Natural killer cell (primary cell): Measurements from ENCODE around the gene PITPNC1. TPM values are rescaled to one million over a fixed set of nuclear protein-coding genes. Genes with fewer than 3 reads are reported as not detected.

Experiments used
- ATAC-seq, 3 donors: fragments of 150-1000 bp in 2 of 3; fragments of 200-7000 bp in 1 of 3; cut with Tn5 transposase; 1 replicate in 1 of 3; 2 replicates in 2 of 3; pipeline ENCODE4 v1.10.0; 2021; ENCODE audit warnings: mild to moderate bottlenecking in 2 of 3, moderate library complexity in 2 of 3
- DNase-seq, 2 donors: peaks; one replicate each; pipeline versions ENCODE4 v3.0.0 to v3.0.0-alpha.2; 2013 to 2021; ENCODE audit warnings: mixed read lengths in 1 of 2
- H3K27ac ChIP-seq: one replicate; pipeline ENCODE4 v1.5.1; 2013; ENCODE audit warnings: mild to moderate bottlenecking, low read length
- H3K27me3 ChIP-seq: one replicate; pipeline ENCODE4 v1.6.1; 2013; ENCODE audit warnings: low read length; ENCODE audit not compliant: control insufficient read depth, insufficient read depth
- H3K36me3 ChIP-seq: one replicate; pipeline ENCODE4 v1.6.1; 2013; ENCODE audit warnings: low read length; ENCODE audit not compliant: control insufficient read depth, insufficient read depth
- H3K4me1 ChIP-seq: one replicate; pipeline ENCODE4 v1.6.1; 2013; ENCODE audit warnings: low read length; ENCODE audit not compliant: control insufficient read depth, insufficient read depth
- H3K4me3 ChIP-seq: one replicate; pipeline ENCODE4 v1.5.1; 2013; ENCODE audit warnings: low read length
- H3K9me3 ChIP-seq: one replicate; pipeline ENCODE4 v1.6.1; 2013; ENCODE audit warnings: low read length; ENCODE audit not compliant: control insufficient read depth, insufficient read depth
- H3K27ac Mint-ChIP-seq, 2 donors: one replicate each; pipeline ENCODE4 v1.8.0; 2022; ENCODE audit warnings: mild to moderate bottlenecking in 2 of 2, mixed read lengths in 2 of 2, moderate library complexity in 1 of 2
- H3K27me3 Mint-ChIP-seq, 2 donors: one replicate each; pipeline ENCODE4 v1.8.0; 2022; ENCODE audit warnings: low read depth in 2 of 2, mixed read lengths in 2 of 2
- H3K36me3 Mint-ChIP-seq: one replicate; pipeline ENCODE4 v1.8.0; 2022; ENCODE audit warnings: mixed read lengths
- H3K4me1 Mint-ChIP-seq, 2 donors: one replicate each; pipeline ENCODE4 v1.8.0; 2022; ENCODE audit warnings: mixed read lengths in 2 of 2
- H3K4me3 Mint-ChIP-seq: one replicate; pipeline ENCODE4 v1.8.0; 2022; ENCODE audit warnings: mild to moderate bottlenecking, moderate library complexity, mixed read lengths
- H3K9me3 Mint-ChIP-seq, 2 donors: one replicate each; pipeline ENCODE4 v1.8.0; 2022; ENCODE audit warnings: mixed read lengths in 2 of 2
- WGBS: methylation state at CpG from one replicate; pipeline ENCODE4 v1.1.7; 2013; ENCODE audit warnings: missing lambda C conversion rate; ENCODE audit not compliant: insufficient coverage; 5-methylcytosine and 5-hydroxymethylcytosine counted together
- intact Hi-C: fragments of 100-400 bp; cut with micrococcal nuclease; formaldehyde crosslinking; loops from one replicate; pipeline ENCODE4 v1.14.2; 2022
- total RNA-seq, 4 donors: library from RNA; stranded (reverse); fragments of 120-200 nt in 1 of 4; gene quantifications; one replicate each; pipeline versions ENCODE4 v1.2.3 to v1.2.4, GENCODE V29; 2013 to 2022
- TF ChIP-seq, protein P1 (sequence below): fragments of 200-600 bp; IDR thresholded peaks from one replicate; pipeline ENCODE4 v1.8.0; 2022; ENCODE audit warnings: antibody characterized with exemption

Gene PITPNC1
- total RNA-seq, 3 donors from 2014 or later (not counting 1 experiment from before 2014, with no cell fraction given), result 150 to 185 (median 169) TPM

DNA sequence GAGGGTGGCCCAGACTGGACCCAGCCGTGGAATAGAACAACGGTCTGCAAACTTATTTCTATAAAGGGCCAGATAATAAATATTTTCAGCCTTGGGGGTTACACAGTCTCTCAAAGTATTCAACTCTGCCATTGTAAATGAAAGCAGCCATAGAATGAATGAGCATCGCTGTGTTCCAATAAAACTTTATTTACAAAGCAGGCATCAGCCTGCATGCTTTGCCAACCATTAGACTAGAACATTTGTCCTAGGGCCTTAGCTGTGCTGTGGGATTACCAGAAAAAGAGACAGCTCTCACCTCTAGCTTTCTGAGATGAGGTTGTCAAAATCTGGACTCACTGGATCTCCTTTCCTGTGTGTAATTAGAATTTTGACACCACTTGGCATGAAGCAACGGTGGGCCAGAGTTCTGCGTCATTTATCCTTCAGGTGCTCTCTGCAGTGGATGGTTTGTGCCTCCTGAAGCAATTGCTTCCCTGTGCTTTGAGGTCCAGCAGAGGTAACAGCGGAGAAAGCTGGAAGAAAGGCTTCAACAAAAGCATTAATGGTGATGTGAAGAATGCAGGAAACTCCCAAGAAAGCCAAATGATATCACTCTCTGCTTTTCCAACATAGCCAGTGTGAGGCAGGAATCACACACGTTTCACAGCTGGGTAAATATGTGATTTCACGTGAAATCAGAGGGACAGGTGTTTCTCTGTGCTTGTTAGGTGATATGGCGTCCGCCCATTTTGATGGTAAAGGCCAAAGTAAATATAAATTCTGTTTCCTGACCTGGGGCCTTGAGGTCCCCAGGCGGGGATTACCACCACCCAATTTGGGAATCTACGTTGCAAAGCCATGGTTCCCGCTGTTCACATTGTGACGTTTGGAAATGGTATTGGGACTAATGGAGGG lies 148.4 kb downstream of the PITPNC1 start:
- DNase-seq, result no peak
- no peaks in the 10 kb centered on the region for H3K9me3 ChIP-seq
- Mint-ChIP-seq H3K36me3 (no peaks in the 10 kb centered on the region), H3K9me3 (no peaks in the 10 kb centered on the region), H3K4me1 (peaks cover 58 to 63% of the 10 kb centered on the region in 2 donors), H3K4me3 (no peak overlapping the region), H3K27ac (no peak overlapping the region), H3K27me3 (no peaks in the 10 kb centered on the region)
- H3K4me1 ChIP-seq, result peaks cover 21% of the 10 kb centered on the region
- H3K4me3 ChIP-seq, result no peak overlapping the region
- ATAC-seq, result no peak
- WGBS, result 92% methylated on average over 14 of the region's 14 CpGs
- no peaks in the 10 kb centered on the region for H3K27me3 ChIP-seq
- peaks cover 2% of the 10 kb centered on the region for H3K36me3 ChIP-seq
- H3K27ac ChIP-seq, result no peak overlapping the region
- intact Hi-C loops, result no loop called here
- TF ChIP-seq, protein P1, sequence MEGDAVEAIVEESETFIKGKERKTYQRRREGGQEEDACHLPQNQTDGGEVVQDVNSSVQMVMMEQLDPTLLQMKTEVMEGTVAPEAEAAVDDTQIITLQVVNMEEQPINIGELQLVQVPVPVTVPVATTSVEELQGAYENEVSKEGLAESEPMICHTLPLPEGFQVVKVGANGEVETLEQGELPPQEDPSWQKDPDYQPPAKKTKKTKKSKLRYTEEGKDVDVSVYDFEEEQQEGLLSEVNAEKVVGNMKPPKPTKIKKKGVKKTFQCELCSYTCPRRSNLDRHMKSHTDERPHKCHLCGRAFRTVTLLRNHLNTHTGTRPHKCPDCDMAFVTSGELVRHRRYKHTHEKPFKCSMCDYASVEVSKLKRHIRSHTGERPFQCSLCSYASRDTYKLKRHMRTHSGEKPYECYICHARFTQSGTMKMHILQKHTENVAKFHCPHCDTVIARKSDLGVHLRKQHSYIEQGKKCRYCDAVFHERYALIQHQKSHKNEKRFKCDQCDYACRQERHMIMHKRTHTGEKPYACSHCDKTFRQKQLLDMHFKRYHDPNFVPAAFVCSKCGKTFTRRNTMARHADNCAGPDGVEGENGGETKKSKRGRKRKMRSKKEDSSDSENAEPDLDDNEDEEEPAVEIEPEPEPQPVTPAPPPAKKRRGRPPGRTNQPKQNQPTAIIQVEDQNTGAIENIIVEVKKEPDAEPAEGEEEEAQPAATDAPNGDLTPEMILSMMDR, result no peak

DNA sequence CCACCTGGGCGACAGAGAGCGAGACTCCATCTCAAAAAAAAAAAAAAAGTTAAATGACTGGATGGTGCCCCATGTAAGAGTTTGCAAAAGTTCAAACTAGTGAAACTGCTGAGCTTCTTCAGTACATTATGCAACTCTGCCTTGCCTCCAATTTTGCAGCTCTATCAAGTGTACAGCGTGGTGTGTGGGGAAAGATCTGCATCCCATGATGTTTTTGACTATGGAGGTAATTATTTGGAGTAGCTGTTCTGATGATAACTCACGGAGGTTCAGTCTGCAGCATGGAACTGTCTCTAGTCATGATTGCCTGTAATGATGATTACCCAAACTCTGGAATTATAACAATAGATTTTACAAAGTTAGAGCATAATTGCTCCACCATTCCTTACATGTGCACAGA lies 149.6 kb downstream of the PITPNC1 start:
- intact Hi-C loops, result no loop called here
- Mint-ChIP-seq H3K4me1 (peaks cover 52 to 59% of the 10 kb centered on the region in 2 donors), H3K9me3 (no peaks in the 10 kb centered on the region), H3K4me3 (no peak overlapping the region), H3K36me3 (no peaks in the 10 kb centered on the region), H3K27me3 (no peaks in the 10 kb centered on the region), H3K27ac (peak overlapping the region in 1 of 2 donors; percentile 26)
- H3K4me1 ChIP-seq, result peaks cover 20% of the 10 kb centered on the region
- WGBS, result 94% methylated on average over 4 of the region's 4 CpGs
- H3K27ac ChIP-seq, result no peak overlapping the region
- no peaks in the 10 kb centered on the region for H3K27me3 ChIP-seq
- H3K9me3 ChIP-seq, result no peaks in the 10 kb centered on the region
- H3K4me3 ChIP-seq, result no peak overlapping the region
- TF ChIP-seq, protein P1, result no peak
- H3K36me3 ChIP-seq, result peaks cover 2% of the 10 kb centered on the region
- DNase-seq (no peak), ATAC-seq (no peak)

DNA sequence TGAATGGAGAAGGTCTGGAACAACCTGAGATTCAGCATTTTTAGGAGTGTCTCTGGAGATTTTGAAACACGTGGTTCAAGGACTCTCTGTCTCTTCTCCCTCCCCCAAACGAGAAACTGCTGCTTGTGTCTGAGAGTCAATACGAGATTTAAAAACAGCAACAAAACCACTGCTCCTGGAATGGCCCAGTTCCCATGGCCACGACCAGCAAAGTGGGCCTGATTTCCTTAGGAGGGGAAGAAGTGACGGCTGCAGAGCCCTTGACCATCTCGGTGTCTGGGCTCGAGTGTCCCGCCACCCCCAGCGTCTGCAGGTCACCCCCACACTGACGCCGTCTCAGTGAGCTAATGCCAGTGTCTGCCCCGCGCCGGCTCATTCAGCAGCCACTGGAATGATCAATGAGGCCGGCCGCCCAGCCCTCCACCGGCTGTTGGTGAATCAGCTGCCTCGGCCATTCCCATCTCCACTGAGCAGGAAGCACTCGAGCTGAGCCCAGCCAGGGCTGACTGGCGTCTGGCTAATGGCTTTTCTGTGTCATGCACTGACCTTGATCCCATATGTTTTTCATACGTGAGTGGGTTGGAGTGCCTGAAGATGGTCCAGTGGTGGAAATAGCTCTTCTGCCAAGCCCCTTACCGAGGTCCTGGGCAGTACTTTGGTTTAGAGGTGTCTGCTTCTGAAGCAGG lies 151.8 kb downstream of the PITPNC1 start:
- WGBS, result 90% methylated on average over 21 of the region's 22 CpGs
- H3K9me3 ChIP-seq, result no peaks in the 10 kb centered on the region
- Mint-ChIP-seq H3K4me3 (no peak overlapping the region), H3K9me3 (no peaks in the 10 kb centered on the region), H3K27ac (peak overlapping the region; percentile 3 to 51), H3K27me3 (no peaks in the 10 kb centered on the region), H3K36me3 (no peaks in the 10 kb centered on the region), H3K4me1 (peaks cover 51 to 60% of the 10 kb centered on the region in 2 donors)
- ATAC-seq (no peak), DNase-seq (no peak)
- no peak overlapping the region for H3K4me3 ChIP-seq
- H3K36me3 ChIP-seq, result peaks cover 2% of the 10 kb centered on the region
- H3K27ac ChIP-seq, result no peak overlapping the region
- no peaks in the 10 kb centered on the region for H3K27me3 ChIP-seq
- TF ChIP-seq, protein P1, result no peak
- intact Hi-C loops, result no loop called here
- peaks cover 26% of the 10 kb centered on the region for H3K4me1 ChIP-seq
